ENCODE results near the gene MT1F.

MT1F gene

DNA sequence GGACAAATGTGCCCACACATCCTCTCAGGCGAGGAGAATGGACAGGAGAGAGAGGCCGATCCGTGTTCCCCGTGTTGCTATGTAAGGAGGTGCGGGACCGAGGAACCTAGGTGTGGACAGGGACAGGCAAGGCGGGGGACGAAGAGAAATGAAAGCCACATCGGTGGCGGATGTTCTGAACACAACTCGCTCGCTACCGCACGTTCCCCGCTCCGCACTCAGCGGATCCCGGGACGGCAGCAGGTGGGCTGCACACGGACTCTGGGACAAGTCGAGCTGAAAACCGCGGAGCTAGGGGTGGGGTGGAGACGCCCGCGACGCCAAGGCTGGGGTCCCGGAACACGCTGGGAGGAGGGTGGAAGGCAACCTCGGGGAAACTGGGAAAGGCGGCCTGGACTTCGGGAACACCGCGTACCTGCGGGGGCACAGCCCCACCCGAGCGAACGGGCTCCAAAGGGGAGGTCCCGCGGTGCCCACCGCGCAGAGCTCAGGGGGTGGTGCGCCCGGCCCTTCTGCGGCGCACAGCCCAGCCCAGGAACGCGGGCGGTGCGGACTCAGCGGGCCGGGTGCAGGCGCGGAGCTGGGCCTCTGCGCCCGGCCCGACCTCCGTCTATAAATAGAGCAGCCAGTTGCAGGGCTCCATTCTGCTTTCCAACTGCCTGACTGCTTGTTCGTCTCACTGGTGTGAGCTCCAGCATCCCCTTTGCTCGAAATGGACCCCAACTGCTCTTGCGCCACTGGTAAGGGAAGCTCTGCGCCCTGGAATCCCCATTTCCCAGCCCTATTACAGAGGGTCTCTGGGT, 32.4 kb upstream of the MT1F start, which contains the start of gene MT1E:
Gene MT1E, plus strand, starts transcription at position 642 of the 803 bp plus-strand sequence. Its CDS starts 71 bp downstream, at position 713.
- no peak for DNase-seq (ENCODE audit: low read depth, low spot score)
- H3K27ac ChIP-seq, result peak within 1 kb of the TSS; percentile 69

DNA sequence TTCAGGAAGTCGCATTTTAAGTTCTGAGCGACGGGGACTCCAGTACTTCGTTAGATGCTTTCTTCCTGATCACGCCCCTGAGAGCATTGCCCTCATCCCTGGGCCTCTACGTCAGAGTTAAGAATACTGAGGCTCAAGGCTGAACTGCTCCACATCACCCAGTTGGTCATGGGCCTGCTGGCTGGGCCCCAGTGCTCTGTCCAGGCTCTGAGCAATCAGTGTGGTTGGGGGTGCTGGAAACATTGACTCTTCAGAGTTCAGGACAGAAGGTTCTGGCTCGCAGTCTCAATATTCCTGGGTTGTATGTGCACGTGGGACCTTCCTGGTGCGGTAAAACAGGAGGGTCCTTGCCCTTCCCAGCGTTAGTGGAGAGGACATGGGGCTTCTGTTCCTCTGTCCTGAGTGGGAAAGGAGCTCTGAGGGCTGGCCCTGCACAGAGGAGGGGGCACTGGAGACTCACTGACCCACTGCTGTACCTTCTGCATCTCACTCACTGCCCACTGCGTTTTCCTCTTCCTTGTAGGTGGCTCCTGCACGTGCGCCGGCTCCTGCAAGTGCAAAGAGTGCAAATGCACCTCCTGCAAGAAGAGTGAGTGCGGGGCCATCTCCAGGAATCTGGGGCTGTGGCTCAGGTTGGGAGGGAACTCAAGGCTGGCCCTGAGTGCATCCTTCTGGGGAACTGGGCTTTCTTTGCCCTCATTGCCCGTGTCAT, 31.7 kb upstream of the MT1F start:
- no peak for DNase-seq (ENCODE audit: low read depth, low spot score)
- H3K27ac ChIP-seq, result peak overlapping the region; percentile 69

DNA sequence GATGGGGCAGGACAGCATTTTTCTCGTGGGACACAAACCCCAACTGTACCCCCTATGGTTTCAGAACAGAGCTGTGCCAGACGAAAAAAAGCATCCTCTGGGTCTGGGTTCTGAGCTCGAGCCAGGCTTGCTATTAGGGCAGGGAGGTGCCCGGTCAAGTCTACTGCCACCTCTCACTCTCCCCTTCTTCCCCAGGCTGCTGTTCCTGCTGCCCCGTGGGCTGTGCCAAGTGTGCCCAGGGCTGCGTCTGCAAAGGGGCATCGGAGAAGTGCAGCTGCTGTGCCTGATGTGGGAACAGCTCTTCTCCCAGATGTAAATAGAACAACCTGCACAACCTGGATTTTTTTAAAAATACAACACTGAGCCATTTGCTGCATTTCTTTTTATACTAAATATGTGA, 31.1 kb upstream of the MT1F start:
- peak overlapping the region; percentile 69 for H3K27ac ChIP-seq
- DNase-seq (ENCODE audit: low read depth, low spot score), result no peak

DNA sequence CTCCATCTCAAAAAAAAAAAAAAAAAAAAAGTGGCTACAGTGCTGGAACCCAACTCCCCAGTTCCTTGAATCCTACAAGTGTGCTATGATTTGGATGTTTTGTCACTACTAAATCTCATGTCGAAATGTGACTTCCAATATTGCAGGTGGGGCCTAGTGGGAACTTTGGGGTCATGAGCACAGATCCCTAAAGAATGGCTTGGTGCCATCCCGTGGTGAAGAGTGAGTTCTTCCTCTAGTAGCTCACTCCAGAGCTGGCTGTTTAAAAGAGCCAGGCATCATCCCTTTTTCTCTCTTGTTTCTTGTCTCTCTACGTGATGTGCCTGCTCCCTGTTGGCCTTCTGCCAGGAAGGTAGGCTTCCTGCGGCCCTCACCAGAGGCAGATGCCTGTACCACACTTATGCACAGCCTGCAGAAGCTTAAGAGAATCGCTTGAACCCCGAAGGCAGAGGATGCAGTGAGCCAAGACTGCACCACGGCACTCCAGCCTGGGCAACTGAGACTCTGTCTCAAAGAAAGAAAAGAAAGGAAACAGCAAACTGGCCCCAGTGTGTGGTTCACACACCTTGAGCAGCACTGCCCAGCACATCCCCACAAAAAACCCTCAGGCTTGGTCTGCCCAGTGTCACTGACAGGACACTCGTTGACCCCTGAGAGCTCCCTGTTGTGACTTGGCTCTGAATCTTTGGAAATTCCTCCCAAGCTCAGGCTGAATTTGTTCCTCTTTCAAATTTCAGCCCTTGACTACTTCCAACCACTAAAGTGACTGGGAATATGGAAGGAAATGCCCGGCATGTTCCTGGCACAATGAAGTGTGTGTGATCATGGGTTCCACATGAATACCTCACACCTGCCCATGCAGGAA, 29.0 kb upstream of the MT1F start:
- no peak for DNase-seq (ENCODE audit: low read depth, low spot score)
- no peak overlapping the region for H3K27ac ChIP-seq

DNA sequence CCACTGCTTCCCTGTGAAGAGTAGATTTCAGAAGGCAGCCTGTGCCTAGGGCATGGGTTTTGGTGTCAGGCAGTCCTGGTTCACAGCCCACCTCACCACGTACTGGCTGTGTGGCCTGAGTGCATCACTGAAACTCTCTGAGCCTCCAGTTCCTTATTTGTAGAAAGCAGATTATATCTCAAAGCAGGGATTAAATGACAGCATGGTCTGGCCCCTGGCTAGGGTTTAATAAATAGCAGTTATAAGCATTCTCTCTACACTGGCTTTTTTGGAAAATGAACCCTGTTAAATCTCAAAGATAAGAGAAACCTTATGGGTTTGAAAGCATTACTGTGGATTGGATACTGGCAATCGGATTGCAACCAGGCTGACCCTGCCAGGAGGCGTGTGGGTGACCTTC, 28.2 kb upstream of the MT1F start:
- no peak for DNase-seq (ENCODE audit: low read depth, low spot score)
- no peak overlapping the region for H3K27ac ChIP-seq

DNA sequence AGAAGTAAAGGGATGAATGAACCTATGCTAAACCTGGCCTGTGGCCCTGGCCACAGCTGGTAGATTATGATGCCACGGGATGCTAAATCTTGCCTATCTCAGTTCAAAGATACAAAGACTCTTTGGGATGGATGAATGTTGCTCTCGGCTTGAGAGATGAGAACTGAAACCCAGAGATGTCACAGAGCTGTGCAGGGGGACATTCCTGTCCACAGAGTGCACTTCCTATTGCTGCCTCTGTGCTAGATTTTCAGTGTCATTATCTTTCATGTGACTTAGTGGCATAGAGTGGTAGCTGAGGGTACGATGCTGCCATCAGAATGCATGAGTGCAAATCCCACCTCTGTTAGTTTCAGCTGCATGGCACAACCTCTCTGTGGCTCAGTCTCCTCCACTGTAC, 27.6 kb upstream of the MT1F start:
- DNase-seq (ENCODE audit: low read depth, low spot score), result no peak

DNA sequence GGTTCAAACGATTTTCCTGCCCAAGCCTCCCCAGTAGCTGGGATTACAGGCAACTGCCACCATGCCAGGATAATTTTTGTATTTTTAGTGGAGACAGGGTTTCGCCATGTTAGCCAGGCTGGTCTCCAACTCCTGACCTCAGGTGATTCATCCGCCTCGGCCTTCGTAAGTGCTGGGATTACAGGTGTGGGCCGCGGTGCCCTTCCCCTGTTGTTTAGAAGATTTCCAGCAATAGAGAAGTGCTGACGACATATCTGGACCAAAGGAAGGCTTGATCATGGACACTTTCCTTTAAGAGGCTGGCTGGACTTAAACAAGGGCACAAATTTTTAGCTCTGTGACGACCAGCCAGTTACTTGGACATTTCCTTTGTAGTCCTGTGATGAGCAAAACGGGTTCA, 26.6 kb upstream of the MT1F start:
- no peak for DNase-seq (ENCODE audit: low read depth, low spot score)
- H3K27ac ChIP-seq, result no peak overlapping the region

More for the DNA sequence above, 27.6 kb upstream of the MT1F start:
- H3K27ac ChIP-seq, result no peak overlapping the region

DNA sequence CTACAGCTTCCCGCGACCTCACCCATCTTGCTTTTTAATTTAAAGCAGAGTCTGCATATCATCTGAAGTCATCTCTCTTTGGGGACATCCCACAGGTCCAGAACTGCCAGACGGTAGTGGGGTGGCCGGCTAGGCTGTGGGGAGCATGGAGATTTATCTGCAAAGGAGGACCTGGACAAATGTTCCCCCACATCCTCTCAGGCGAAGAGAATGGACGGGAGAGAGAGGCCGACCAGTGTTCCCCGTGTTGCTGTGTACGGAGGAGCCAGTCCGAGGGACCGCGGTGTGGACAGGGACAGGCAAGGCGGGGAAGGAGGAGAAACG, 26.0 kb upstream of the MT1F start:
- H3K27ac ChIP-seq, result no peak overlapping the region
- no peak for DNase-seq (ENCODE audit: low read depth, low spot score)

DNA sequence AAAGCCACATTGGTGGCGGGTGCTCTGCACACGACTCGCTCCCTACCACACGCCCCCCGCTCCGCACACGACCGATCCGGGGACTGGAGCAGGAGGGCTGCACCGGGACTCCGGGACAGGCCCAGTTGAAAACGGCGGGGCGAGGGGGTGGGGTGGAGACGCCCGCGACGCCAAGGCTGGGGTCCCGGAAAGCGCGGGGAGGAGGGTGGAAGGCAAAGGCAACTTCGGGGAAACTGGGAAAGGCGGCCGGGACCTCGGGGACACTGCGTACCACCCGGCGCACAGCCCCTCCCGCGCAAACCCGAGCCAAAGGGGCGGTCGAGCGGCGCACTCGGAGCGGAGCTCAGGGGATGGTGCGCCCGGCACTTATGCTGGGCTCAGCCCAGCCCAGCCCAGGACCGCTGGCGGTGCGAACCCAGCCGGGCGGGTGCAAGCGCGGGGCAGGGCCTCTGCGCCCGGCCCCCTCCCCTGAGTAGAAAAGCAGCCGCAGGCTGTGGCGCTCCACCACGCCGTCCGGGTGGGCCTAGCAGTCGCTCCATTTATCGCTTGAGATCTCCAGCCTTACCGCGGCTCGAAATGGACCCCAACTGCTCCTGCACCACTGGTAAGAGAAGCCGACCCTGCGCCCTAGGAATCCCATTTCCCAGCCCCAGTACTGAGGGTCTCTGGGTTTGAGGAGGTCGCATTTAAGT, 25.5 kb upstream of the MT1F start, which contains the start of gene MT1M:
Gene MT1M, plus strand, starts transcription at position 504 of the 692 bp plus-strand sequence. Its CDS starts 73 bp downstream, at position 577.
- no peak for DNase-seq (ENCODE audit: low read depth, low spot score)
- no peak within 1 kb of the TSS for H3K27ac ChIP-seq

DNA sequence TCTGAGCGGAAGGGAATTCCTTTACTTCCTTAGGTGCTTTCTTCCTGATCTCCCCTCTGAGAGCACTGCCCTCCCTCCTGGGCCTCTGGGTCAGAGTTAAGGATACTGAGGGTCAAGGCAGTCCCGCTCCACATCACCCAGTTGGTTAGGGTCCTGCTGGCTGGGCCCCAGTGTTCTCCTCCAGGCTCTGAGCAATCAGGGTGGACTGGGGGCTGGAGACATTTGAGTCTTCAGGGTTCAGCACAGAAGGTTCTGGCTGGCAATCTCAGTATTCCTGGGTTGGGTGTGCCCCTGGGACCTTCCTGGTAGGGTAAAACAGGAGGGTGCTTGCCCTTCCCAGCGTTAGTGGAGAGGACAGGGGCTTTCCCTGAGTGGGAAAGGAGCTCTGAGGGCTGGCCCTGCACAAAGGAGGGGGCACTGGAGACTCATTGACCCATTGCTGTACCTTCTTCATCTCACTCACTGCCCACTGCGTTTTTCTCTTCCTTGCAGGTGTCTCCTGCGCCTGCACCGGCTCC, 24.9 kb upstream of the MT1F start:
- no peak overlapping the region for H3K27ac ChIP-seq
- DNase-seq (ENCODE audit: low read depth, low spot score), result no peak

DNA sequence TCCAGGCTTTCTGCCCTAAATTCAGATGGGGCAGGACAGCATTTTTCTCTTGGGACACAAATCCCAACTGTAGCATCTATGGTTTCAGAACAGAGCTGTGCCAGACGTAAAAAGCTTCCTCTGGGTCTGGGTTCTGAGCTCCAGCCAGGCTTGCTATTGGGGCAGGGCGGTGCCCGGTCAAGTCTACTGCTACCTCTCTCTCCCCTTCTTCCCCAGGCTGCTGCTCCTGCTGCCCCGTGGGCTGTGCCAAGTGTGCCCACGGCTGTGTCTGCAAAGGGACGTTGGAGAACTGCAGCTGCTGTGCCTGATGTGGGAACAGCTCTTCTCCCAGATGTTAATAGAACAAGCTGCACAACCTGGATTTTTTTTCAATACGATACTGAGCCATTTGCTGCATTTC, 24.2 kb upstream of the MT1F start:
- no peak for DNase-seq (ENCODE audit: low read depth, low spot score)

DNA sequence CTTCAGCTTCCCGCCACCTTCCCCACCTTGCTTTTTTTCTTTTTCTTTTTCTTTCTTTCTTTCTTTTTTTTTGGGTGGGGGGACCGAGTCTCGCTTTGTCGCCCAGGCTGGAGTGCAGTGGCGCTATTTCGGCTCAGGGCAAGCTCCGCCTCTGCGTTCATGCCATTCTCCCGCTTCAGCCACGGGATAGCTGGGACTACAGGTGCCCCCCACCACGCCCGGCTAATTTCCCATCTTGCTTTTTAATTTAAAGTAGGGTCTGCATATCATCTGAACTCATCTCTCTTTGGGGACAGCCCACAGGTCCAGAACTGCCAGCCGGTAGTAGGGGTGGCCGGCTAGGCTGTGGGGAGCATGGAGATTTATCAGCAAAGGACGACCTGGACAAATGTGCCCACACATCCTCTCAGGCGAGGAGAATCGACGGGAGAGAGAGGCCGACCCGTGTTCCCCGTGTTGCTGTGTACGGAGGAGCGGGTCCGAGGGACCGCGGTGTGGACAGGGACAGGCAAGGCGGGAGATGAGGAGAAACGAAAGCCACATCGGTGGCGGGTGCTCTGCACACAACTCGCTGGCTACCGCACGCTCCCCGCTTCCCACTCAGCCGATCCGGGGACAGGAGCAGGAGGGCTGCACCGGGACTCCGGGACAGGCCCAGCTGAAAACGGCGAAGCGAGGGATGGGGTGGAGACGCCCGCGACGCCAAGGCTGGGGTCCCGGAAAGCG, 22.9 kb upstream of the MT1F start:
- H3K27ac ChIP-seq, result no peak overlapping the region
- no peak for DNase-seq (ENCODE audit: low read depth, low spot score)

More for the DNA sequence above, 24.2 kb upstream of the MT1F start:
- no peak overlapping the region for H3K27ac ChIP-seq

DNA sequence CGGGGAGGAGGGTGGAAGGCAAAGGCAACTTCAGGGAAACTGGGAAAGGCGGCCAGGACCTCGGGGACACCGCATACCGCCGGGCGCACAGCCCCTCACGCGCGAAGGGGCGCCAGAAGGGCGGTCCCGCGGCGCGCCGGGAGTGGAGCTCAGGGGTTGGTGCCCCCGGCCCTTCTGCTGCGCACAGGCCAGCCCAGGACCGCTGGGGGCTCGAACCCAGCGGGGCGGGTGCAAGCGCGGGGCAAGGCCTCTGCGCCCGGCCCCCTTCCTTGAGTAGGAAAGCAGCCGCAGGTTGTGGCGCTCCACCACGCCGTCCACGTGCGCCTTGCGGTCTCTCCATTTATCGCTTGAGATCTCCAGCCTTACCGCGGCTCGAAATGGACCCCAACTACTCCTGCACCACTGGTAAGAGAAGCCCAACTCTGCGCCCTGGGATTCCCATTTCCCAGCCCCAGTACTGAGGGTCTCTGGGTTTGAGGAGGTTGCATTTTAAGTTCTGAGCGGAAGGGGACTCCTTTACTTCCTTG, 22.3 kb upstream of the MT1F start:
- no peak for DNase-seq (ENCODE audit: low read depth, low spot score)
- no peak overlapping the region for H3K27ac ChIP-seq

DNA sequence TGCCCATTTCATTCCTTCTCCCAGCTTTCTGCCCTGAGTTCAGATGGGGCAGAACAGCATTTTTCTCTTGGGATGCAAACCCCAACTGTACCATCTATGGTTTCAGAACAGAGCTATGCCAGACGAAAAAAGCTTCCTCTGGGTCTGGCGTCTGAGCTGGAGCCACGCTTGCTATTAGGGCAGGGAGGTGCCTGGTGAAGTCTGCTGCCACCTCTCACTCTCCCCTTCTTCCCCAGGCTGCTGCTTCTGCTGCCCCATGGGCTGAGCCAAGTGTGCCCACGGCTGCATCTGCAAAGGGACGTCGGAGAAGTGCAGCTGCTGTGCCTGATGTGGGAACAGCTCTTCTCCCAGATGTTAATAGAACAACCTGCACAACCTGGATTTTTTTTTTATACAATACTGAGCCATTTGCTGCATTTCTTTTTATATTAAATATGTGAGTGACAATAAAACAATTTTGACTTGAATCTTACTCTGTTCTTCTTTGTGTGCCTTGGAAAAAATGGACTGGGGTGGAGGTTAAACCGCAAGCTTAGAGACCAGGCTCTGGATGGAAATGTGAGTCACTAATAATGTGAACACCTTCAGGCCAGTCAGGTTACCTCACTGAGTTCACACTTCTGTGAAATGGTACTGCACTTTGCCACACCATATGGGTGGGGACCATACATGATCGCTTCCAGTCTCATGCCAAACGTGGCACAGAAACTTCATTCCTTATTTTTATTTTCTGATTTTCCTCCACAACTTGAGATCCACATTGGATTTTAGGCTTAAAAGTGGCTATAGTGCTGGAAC, 20.9 kb upstream of the MT1F start:
- no peak overlapping the region for H3K27ac ChIP-seq
- DNase-seq (ENCODE audit: low read depth, low spot score), result no peak

DNA sequence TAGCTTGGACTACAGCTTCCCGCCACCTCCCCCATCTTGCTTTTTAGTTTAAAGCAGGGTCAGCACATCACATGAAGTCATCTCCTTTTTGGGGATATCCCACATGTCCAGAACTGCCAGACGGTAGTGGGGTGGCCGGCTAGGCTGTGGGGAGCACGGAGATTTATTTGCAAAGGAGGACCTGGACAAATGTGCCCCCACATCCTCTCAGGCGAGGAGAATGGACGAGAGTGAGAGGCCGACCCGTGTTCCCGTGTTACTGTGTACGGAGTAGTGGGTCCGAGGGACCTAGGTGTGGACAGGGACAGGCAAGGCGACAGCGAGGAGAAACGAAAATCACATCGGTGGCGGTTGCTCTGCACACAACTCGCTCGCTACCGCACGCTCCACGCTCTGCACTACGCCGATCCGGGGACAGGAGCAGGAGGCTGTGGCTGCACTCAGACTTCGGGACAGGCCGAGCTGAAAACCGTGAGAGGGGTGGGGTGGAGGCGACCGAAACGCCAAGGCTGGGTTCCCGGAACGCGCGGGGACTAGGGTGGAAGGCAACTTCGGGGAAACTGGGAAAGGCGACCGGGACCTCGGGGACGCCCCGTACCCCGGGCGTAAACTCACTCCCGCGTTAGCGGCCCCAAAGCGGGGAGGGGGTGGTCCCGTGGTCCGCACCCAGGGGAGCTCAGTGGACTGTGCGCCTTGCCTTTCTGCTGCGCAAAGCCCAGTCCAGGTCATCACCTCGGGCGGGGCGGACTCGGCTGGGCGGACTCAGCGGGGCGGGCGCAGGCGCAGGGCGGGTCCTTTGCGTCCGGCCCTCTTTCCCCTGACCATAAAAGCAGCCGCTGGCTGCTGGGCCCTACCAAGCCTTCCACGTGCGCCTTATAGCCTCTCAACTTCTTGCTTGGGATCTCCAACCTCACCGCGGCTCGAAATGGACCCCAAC, 19.7 kb upstream of the MT1F start, which contains the start of gene MT1A:
Gene MT1A, plus strand, starts transcription at position 853 of the 937 bp plus-strand sequence. Its CDS starts 73 bp downstream, at position 926.
- DNase-seq (ENCODE audit: low read depth, low spot score), result no peak
- H3K27ac ChIP-seq, result no peak within 1 kb of the TSS

DNA sequence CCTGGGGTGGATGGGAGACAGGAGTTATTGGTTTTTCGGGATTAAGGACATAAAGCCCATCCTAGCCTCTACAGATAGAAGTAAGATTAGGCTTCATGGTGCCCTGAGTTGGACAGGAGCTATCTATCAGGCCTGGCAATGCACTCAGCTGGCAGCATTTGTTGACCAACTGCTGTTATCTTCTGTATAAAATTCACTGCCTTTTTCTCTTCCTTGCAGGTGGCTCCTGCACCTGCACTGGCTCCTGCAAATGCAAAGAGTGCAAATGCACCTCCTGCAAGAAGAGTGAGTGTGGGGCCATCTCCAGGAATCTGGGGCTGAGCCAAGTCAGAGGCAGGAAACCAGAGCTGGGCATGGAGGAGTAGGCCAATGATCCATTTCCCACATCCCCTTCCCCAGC, 18.7 kb upstream of the MT1F start:
- no peak overlapping the region for H3K27ac ChIP-seq

DNA sequence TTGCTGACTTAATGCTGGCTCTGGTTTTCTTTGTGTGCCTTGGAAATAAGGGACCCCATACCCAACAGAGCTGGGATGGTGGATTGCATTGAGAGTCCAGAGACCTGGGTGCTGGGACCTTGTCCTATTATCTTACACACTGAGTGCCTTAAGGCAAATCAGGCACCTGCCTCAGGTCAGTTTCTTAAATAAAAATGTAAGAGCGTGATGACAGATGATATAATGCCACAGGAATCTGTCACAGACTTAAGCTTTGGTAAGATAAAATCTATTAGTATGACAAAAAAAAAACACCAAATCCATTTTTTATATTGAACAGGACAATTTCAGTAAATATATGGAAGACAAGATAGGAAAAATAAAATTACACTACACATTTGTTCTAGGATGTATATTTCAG, 17.7 kb upstream of the MT1F start:
- no peak for DNase-seq (ENCODE audit: low read depth, low spot score)
- H3K27ac ChIP-seq, result no peak overlapping the region

More for the DNA sequence above, 18.7 kb upstream of the MT1F start:
- no peak for DNase-seq (ENCODE audit: low read depth, low spot score)

Measured in epithelial cell of prostate (primary cell).